Measurements from ENCODE around the gene ADA.

The ADA gene

DNA sequence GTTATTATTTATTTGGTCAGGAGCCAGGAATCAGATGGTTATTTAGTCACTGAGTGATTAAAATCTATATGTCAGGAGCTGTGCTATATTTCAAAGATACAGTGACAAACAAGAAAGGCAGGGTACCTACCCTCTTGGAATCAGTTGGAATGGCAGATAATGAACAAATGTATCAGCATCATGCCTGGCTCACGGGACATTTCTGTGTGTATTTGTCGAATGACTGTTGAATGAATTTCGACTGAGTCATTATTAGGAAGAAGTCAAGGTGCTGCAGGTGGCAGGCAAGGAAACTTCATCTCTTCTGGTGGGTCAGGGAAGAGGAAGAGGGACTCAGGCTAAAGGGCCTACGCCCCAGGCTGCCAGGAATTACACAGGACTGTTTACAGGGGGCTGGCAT, 55.5 kb downstream of the ADA start:
- TF ChIP-seq FOXP2 (optimal IDR thresholded peaks at IDR 0.05; ENCODE audit: borderline replicate concordance, extremely low read depth, extremely low read length, insufficient read depth) (no peak), TAF1 (IDR thresholded peaks at IDR 0.05; ENCODE audit: borderline replicate concordance, insufficient read depth, low read length) (no peak), POLR2AphosphoS5 (IDR thresholded peaks at IDR 0.05; ENCODE audit: low read depth, low read length) (no peak), SIN3A (IDR thresholded peaks at IDR 0.05; ENCODE audit: borderline replicate concordance, insufficient read depth, low read length) (no peak)
- TF ChIP-seq, protein P1, sequence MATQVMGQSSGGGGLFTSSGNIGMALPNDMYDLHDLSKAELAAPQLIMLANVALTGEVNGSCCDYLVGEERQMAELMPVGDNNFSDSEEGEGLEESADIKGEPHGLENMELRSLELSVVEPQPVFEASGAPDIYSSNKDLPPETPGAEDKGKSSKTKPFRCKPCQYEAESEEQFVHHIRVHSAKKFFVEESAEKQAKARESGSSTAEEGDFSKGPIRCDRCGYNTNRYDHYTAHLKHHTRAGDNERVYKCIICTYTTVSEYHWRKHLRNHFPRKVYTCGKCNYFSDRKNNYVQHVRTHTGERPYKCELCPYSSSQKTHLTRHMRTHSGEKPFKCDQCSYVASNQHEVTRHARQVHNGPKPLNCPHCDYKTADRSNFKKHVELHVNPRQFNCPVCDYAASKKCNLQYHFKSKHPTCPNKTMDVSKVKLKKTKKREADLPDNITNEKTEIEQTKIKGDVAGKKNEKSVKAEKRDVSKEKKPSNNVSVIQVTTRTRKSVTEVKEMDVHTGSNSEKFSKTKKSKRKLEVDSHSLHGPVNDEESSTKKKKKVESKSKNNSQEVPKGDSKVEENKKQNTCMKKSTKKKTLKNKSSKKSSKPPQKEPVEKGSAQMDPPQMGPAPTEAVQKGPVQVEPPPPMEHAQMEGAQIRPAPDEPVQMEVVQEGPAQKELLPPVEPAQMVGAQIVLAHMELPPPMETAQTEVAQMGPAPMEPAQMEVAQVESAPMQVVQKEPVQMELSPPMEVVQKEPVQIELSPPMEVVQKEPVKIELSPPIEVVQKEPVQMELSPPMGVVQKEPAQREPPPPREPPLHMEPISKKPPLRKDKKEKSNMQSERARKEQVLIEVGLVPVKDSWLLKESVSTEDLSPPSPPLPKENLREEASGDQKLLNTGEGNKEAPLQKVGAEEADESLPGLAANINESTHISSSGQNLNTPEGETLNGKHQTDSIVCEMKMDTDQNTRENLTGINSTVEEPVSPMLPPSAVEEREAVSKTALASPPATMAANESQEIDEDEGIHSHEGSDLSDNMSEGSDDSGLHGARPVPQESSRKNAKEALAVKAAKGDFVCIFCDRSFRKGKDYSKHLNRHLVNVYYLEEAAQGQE (IDR thresholded peaks at IDR 0.05; ENCODE audit: insufficient read depth in 1 of 2, low read depth in 2 of 2, low read length in 2 of 2) = no peak

DNA sequence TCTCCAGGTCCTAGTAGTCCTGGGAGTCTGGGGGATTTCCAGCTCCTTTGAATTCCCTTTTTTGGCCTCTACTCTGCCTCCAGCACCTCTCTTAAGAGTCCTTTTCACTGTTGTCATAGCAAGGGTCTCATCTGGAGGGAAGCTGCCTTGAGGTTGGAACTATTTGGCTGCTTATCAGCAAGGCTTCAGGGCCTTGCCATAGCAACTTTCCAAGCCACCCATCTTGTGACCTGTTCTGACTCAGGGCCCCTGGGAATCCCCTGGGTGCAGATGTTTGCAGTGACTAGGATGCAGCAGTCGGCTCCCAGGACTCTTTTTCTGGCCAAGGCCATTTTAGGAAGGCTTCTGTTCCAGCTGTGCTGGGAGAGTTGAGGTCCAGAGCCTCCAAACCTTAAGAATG, 56.8 kb downstream of the ADA start:
- TF ChIP-seq, protein P1 (IDR thresholded peaks at IDR 0.05; ENCODE audit: insufficient read depth in 1 of 2, low read depth in 2 of 2, low read length in 2 of 2) = no peak
- TF ChIP-seq FOXP2 (optimal IDR thresholded peaks at IDR 0.05; ENCODE audit: borderline replicate concordance, extremely low read depth, extremely low read length, insufficient read depth) (no peak), POLR2AphosphoS5 (IDR thresholded peaks at IDR 0.05; ENCODE audit: low read depth, low read length) (no peak), TAF1 (IDR thresholded peaks at IDR 0.05; ENCODE audit: borderline replicate concordance, insufficient read depth, low read length) (no peak)

DNA sequence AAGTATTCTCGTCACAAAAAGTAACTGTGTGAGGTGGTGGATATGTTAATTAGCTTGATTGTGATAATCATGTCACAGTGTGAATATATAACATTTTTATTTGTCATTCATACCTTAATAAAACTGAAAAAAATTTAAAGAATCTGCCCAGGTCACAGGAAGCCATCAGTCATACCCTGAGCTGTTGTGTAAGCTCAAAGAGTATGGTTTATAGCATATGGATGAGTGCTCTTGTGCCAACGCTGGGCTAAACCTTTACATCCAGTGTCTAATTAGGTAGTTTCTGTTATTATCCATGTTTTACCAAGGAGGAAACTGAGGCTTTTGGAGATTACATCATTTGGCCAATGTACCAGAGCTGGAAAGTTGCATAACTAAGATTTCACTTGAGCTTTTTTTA, 57.7 kb downstream of the ADA start:
- TF ChIP-seq POLR2AphosphoS5 (IDR thresholded peaks at IDR 0.05; ENCODE audit: low read depth, low read length) (no peak), TAF1 (IDR thresholded peaks at IDR 0.05; ENCODE audit: borderline replicate concordance, insufficient read depth, low read length) (no peak), FOXP2 (optimal IDR thresholded peaks at IDR 0.05; ENCODE audit: borderline replicate concordance, extremely low read depth, extremely low read length, insufficient read depth) (no peak), SIN3A (IDR thresholded peaks at IDR 0.05; ENCODE audit: borderline replicate concordance, insufficient read depth, low read length) (no peak)
- TF ChIP-seq, protein P1 (IDR thresholded peaks at IDR 0.05; ENCODE audit: insufficient read depth in 1 of 2, low read depth in 2 of 2, low read length in 2 of 2) = no peak

DNA sequence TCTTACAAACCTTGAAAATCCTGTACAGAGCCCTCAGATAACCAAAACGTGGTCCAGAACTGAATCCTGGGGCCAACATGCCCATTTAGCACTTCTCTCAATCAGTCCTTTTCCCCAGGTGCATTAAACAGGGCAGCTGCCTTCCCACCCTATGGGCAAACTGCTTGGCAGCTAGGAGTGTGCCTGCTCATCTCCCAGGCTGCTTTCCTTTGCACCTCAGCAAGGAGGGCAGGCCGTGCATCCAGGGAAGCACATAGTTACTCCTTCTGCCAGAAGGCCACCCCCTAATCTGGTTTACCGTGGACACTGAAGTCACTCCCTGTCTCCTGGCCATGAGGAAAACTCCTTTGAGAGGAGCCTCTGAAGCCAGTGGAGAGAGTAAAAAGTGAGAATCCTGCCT, 59.1 kb downstream of the ADA start:
- TF ChIP-seq TAF1 (IDR thresholded peaks at IDR 0.05; ENCODE audit: borderline replicate concordance, insufficient read depth, low read length) (no peak), SIN3A (IDR thresholded peaks at IDR 0.05; ENCODE audit: borderline replicate concordance, insufficient read depth, low read length) (no peak), FOXP2 (optimal IDR thresholded peaks at IDR 0.05; ENCODE audit: borderline replicate concordance, extremely low read depth, extremely low read length, insufficient read depth) (no peak), POLR2AphosphoS5 (IDR thresholded peaks at IDR 0.05; ENCODE audit: low read depth, low read length) (no peak)
- TF ChIP-seq, protein P1 (IDR thresholded peaks at IDR 0.05; ENCODE audit: insufficient read depth in 1 of 2, low read depth in 2 of 2, low read length in 2 of 2) = no peak

All from PFSK-1 (cell line).